Brain pericyte (primary cell): ENCODE results near the gene IGF2BP1.
"Not testable (repeated sequence)": the region's sequence is repeated elsewhere in the genome, so short reads cannot be mapped to it uniquely, and the experiment has no call there.

Experiments
- DNase-seq: peaks from one replicate; pipeline ENCODE4 v3.0.0-alpha.2; 2012; ENCODE audit warnings: low read depth, low spot score

IGF2BP1 gene

DNA sequence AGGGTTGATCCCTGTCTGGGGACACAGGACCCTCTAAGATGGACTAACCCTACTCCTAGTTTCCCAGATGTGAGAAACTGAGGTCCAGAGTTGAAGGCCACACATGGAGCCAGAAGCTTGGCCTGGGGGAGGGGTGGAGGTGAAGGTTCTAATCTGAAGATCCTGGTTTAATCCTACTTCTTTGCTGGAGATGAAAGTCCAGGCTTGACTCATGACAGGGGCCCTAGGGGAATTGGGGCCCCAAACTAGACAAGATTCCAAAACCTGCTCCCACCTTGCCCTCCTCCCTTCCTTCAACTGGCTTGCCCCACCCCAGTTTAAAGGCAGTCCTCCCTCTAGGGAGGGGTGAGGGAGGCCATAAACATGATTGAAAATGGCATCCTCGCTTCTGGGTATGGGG lies 21.6 kb downstream of the IGF2BP1 start:
- no peak for DNase-seq

DNA sequence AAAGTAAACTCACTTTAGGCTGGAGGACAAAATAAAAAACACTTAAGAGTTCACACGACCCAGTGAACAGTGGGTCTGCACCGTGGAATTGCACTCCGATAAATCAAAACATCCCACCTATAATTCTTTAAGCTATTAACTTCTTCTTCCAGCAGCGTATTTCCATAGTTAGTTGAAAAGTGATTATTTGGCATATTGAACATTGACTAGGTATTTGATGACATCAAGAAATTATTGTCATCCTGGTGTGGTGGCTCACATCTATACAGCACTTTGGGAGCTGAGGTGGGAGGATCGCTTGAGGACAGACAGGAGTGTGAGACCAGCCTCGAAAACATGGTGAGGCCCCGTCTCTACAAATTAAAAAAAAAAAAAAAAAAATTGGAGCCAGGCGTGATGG lies 23.4 kb downstream of the IGF2BP1 start:
- no peak for DNase-seq

DNA sequence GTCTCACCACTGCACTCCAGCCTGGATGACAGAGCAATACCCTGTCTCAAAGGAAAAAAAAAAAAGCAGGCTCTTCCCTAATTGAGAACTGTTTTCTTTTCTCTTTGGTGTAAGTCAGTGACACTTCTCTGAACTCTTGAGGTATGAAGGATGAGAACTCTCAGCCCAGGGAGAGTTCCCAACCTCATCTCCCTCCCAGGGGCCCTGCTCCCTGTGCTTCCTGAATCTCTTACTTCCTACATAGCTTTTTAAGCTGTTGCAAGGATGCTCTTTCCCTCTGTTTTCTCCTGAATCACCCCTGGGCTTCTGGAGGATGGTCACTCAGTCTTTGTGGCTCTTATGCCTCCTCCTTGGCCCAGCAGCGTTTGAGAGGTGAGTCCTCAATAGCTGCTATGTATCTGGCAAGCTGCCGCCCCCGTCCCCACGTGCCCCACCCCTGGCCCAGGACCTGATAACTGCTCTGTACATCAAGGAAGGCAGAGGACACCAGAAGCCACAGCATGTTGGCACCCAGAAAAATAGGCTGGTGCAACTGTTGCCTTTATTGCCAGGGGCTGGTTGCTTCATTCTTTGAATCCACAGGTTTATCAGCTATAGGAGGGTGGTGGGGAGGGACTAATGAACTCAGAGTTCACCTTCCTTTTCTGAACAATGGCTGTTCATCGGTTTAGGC lies 24.0 kb downstream of the IGF2BP1 start:
- DNase-seq = no peak

DNA sequence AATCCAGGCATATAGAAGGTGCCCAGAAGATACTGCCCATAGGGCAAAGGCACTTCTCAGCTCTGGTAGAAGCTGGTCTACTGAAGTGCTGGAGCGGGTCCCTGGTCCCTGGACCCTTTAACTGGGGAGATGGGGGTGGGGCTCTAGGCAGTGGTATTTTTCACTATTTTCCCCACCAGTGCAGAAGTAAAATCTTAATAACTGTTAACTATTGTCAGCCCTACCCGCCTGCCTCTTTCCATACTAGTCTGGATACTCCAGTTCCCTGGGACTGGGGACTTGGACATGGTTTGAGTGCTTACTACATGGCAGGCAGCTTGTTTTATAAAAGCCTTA lies 24.6 kb downstream of the IGF2BP1 start:
- no peak for DNase-seq

DNA sequence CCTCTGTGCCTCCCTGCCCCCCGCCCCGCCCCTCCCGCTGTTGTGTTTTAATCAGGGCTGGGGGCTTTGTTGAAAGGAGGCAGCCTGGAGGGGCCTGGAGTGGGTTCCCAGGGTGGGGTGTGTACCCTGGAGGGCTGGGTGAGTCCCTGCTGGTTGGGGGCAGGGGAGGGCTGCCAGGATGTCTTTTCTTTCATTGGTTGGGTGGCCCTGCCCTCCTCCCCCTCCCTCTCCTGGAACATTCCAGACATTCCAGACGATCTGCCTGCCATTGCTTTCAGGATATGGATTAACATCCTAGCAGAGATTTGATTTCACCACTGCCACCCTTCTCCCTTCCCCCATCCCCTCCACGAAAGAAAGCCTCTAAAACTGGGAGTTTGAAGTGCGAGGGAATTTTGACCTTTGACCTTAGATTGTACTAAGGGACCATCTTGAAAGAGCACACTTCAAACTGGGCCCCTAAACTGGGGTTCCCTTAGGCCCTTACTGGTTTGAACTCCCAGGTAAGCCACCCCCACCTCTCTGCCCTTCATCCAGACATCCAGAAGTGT lies 25.3 kb downstream of the IGF2BP1 start:
- DNase-seq = no peak

DNA sequence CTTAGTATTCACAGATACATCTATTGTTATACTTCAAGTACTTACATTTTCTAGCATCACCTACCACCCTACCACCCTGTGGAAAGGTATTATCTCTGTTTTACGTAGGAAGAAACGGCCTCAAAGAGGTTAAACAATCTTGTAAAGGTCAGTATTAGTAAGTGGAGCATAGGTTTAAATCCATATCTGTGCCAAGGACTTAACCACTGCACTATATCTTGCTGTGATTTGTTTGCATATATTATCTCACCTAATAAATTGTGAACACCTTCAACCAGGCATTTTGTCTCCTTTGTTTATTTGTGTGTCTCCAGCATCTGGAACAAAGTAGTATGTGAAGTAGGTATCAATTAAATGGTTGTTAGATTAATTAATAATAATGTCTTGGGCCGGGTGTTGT lies 27.3 kb downstream of the IGF2BP1 start:
- no peak for DNase-seq

DNA sequence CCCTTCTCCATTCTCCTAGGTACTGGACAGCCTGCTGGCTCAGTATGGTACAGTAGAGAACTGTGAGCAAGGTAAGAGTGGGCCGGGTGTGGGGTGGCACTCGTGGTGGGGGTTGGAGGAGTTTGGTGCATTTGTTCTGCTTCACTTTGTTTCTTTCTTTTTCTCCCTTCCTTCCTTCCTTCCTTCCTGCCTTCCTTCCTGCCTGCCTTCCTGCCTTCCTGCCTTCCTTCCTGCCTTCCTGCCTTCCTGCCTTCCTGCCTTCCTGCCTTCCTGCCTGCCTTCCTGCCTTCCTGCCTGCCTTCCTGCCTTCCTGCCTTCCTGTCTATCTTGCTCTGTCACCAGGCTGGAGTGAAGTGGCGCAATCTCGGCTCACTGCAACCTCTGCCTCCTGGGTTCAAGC lies 29.3 kb downstream of the IGF2BP1 start:
- DNase-seq = not testable (repeated sequence)

DNA sequence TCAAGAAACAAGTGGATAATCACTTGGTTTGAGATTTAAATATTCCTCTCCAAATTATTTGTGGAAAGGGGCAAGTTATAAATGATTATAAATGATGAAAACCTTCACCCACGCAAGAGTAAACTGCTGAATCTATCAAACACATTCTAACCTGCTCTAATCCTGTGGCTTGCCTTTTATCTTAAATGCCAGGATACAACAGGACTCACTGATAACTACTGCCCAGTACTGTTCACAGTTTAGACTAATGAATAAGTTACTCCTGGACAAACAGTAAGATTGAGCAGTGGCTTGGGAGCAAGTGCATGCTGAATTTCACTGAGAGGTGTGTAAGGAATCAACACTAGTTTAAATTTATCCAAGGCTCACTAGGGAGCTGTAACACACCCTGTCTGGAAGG lies 31.1 kb downstream of the IGF2BP1 start:
- no peak for DNase-seq

DNA sequence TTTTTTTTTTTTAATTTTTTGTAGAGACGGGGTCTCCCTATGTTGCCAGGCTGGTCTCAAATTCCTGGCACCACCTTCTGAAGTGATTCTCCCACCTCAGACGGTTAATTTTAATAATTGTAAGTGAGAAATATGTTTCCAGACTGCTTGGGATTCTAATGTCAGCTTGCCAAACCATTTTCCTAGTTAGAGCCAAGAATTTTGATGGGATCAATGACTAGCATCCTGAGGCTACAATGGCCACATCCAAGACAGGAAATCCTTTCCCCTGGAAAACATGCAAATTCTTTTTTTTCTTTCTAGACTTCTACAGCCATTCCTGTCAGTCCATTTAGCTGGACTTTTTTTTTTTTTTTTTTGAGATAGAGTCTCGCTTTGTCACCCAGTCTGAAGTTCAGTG lies 32.6 kb downstream of the IGF2BP1 start:
- no peak for DNase-seq

DNA sequence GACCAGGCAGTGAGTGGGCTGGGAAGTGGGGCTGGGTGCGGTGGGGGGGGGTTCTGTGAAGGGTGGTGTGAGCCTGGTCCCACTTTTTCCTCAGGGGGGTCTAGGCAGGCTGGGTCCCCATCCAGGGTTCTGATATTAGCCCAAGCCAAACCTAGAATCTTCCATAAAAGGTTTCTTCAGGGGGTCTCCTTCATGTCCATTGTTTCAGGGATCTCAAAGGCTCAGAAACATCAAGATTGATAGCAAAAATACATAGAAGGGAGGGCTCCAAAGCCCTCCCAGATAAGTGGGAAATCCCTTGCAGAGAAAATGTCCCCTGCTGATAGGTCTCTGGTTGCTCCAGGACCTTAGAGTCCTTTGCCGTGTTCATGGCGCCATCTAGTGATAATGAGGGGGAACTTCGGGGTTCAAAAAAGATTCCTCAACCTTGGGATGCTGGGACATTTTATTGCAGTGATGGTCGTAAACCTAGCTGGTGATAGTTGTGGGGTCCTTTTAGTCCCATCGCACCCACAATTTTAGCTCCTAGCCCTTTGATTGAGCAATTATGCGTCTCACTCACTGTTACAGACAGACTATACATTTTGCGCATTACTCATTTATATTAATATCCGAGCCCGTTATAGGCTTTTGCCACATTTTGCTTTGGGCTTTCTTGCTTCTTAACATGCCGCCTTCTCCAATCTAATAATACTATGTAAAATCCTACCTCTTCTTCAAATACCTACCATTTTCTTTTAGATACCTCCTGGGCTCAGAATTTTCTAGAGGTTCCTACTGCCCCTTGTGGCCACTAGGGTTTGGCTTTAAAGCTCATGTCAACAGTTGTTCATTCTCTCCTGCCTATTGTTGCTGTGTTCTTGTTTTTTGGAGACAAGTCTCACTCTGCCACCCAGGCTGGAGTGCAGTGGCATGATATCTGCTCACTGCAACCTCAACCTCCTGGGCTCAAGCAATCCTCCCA lies 35.1 kb downstream of the IGF2BP1 start:
- peak; percentile 57 for DNase-seq

DNA sequence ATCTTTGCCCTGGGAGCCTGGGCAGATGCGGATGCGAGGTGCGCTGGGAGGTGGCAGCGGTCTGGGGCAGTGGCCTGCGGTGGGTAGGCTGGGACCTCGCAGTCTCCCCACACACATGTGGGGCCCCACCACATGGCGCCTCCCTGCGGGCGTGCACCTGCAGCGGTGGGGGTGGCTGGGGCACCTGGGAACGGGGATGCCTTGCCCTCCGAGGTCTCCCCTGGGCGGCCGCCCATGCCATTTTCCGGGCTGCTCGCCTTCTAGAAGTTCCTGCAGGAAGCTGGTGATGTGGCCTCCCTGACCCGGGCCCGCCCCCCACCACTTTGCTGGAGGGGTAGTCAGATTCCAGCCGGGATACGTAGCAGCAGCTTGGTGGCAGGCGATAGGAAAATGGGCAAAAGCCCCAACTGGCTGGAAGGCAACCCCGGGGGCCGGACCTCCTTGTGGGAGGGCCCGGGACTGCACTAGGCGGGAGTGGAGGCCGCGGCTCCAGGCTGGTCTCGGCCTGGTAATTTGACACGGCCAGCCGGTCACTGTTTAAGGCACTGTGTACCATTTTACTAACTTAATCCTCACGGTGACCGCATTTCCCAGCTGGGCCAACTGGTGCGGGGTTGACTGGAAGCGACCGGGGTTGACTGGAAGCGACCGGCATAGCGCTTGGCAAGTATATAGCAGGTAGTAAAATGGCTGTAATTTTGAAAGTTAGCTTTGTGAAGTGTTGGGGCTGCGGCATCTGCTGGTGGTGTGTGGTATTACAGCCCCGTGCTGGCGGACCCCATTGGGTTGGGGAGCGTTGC lies 38.5 kb downstream of the IGF2BP1 start:
- no peak for DNase-seq

DNA sequence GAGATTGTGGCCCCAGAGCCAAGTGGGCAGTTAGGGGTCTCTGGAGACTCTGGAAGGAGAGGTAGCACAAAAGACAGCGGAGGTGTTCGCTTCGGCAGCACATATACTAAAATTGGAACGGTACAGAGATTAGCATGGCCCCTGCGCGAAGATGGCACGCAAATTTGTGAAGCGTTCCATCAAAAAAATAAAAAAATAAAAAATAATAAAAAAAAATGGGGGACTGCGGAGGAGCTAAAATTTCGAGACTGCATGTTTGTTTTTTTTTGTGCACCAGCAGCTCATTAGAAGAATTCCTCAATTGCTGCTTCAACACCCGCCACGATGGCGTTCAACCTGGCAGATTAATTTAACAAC lies 39.1 kb downstream of the IGF2BP1 start:
- DNase-seq = no peak

DNA sequence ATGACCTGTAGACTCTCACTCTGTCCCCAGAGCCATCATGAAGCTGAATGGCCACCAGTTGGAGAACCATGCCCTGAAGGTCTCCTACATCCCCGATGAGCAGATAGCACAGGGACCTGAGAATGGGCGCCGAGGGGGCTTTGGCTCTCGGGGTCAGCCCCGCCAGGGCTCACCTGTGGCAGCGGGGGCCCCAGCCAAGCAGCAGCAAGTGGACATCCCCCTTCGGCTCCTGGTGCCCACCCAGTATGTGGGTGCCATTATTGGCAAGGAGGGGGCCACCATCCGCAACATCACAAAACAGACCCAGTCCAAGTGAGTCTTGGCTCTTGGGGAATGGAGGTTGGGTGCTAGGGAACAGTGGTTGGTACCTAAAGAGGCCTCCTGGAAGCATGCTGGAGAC lies 41.0 kb downstream of the IGF2BP1 start:
- no peak for DNase-seq

DNA sequence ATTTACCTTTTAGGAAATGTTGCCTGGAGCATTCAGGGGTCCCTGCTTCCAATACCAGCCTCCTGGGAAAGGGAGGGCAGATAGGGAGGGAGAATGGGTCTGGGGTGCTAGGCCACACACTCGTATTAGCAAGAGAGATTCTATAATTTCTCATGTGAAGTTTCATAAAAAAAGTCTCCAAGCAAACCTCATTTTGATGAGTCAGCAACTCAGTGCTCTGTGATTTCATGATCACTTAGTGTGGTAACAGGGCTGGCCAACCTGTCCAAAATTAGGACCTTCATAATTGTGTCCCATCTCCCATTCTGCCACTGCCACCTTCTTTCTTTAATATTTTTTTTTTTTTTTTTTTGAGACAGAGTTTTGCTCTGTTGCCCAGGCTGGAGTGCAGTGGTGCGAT lies 41.4 kb downstream of the IGF2BP1 start:
- DNase-seq = no peak

DNA sequence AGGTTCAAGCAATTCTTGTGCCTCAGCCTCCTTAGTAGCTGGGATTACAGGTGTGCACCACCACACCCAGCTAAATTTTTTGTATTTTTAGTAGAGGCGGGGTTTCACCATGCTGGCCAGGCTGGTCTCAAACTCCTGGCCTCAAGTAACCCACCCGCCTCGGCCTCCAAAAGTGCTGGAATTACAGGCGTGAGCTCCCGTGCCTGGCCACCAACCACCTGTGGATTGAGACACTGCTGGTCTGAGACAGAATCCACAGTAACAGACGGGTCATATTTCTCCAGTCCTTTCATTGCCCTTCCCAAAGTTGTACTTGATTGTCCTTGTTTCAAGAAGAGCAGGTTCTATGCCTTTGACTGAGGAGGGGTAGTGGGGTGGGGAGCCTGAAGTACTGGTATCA lies 42.3 kb downstream of the IGF2BP1 start:
- DNase-seq = not testable (repeated sequence)

DNA sequence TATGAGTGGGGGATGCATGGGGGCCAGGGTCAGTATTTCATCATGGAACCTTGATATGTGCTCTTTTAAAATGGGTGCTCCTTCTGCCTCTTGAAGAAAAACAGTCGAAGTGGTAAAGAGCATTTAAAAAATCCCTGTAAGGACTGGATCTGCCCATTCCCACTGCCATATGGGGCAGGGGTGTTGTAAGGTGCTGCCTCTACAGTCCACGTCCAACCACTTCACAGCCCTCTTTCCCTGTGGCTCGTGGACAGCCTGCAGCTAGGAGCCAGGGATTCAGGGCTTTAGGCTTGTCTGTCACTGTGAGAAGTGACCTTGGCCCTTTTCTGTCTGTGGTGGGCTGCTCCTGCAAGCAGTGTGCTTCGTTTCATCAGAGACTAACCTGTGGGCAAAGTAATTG lies 44.3 kb downstream of the IGF2BP1 start:
- DNase-seq = no peak

DNA sequence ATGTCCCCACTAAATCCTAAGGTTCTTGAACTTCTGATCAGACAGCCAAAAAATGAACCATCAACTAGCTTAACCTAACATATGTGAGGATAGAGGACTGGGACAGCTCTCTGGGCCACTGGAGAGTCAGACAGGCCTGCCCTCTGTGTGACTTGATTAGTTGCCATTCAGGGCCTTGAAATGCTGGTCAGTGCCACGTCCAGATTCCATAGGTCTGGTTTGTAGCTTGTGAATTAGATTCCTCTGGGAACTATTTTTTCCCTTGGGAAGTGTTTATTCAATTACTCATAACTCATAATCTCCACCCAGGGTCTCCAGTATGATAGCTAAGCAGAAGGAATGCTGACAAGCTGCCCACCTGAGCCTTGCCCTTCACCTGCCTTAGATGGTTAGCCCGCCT lies 48.2 kb downstream of the IGF2BP1 start:
- DNase-seq = no peak

DNA sequence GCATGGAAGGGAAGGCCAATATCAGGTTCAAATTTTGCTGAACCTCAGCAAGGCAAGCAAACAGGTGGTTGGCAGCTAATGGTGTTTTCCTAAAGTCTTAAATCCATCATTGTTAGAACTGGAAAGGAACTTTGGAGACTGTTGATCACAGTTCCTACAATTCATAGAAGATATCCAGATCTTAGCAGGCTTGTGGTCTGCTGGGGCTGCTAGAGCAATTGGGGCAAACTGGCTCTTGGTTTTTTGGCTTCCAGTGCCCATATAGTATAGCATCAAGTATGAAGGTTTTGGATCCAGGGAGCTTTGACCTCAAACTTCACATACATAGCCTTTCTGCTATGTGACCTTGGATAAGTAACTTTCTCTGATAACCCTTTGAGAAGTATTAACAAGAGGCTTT lies 49.7 kb downstream of the IGF2BP1 start:
- no peak for DNase-seq

DNA sequence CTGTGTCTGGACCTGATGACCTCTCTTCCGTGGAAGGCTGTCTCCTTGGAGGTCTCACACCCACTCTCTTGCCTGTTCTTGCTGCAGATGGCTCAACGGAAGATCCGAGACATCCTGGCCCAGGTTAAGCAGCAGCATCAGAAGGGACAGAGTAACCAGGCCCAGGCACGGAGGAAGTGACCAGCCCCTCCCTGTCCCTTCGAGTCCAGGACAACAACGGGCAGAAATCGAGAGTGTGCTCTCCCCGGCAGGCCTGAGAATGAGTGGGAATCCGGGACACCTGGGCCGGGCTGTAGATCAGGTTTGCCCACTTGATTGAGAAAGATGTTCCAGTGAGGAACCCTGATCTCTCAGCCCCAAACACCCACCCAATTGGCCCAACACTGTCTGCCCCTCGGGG lies 52.1 kb downstream of the IGF2BP1 start:
- no peak for DNase-seq

DNA sequence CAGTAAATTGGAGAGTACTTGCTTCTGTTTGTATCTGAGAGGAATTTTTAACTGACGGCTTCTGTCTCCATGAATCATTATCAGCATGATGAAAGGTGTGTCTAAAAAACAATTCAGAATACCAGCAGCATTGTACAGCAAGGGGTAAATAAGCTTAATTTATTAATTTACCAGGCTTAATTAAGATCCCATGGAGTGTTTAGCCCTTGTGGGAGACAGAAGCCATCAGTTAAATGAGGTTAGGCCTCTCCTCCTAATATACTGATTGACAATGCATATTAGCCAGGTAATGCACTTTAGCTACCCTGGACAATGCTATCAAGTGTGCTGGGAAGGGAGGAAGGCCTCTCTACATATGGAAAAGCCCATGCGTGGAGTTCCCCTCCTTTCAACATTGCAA lies 53.4 kb downstream of the IGF2BP1 start:
- DNase-seq = no peak

DNA sequence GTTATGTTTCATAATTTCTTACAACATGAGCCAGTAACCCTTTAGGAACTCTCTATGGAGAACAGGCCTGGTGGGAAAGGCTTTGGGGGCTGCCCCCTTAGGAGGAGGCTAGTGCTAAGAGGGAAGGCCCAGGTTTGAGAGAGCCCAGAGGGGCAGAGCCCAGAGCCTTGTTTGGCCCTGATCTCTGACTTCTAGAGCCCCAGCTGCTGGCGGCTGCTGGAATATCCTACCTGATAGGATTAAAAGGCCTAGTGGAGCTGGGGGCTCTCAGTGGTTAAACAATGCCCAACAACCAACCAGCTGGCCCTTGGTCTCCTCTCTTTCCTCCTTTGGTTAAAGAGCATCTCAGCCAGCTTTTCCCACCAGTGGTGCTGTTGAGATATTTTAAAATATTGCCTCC lies 54.1 kb downstream of the IGF2BP1 start:
- no peak for DNase-seq

DNA sequence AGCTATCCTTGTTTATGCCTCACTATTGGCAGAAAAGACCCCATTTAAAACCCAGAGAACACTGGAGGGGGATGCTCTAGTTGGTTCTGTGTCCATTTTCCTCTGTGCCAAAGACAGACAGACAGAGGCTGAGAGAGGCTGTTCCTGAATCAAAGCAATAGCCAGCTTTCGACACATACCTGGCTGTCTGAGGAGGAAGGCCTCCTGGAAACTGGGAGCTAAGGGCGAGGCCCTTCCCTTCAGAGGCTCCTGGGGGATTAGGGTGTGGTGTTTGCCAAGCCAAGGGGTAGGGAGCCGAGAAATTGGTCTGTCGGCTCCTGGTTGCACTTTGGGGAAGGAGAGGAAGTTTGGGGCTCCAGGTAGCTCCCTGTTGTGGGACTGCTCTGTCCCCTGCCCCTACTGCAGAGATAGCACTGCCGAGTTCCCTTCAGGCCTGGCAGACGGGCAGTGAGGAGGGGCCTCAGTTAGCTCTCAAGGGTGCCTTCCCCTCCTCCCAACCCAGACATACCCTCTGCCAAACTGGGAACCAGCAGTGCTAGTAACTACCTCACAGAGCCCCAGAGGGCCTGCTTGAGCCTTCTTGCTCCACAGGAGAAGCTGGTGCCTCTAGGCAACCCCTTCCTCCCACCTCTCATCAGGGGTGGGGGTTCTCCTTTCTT lies 56.1 kb downstream of the IGF2BP1 start:
- no peak for DNase-seq
